Brain microvascular endothelial cell (primary cell): Measurements from ENCODE around the gene VWC2.

Source experiments
- DNase-seq: peaks from one replicate; pipeline ENCODE4 v3.0.0-alpha.2; 2020
- H3K27ac ChIP-seq: fragments of 250-450 bp; sonication (Bioruptor Pico); 2 replicates; pipeline ENCODE4 v1.5.1; 2020; ENCODE audit warnings: mild to moderate bottlenecking, moderate library complexity
- H3K27me3 ChIP-seq: fragments of 250-450 bp; sonication (Bioruptor Pico); replicated peaks from 2 replicates; pipeline ENCODE4 v1.5.1; 2020; ENCODE audit warnings: mild to moderate bottlenecking
- H3K36me3 ChIP-seq: fragments of 250-450 bp; sonication (Bioruptor Pico); replicated peaks from 2 replicates; pipeline ENCODE4 v1.5.1; 2020; ENCODE audit warnings: mild to moderate bottlenecking
- H3K4me3 ChIP-seq: 2 replicates; pipeline ENCODE4 v1.5.1; 2011; ENCODE audit warnings: low read depth, mild to moderate bottlenecking, control low read depth, low read length, moderate library complexity
- in situ Hi-C: cut with HindIII; loops from 2 replicates; pipeline ENCODE4 v1.10.0; 2017; ENCODE audit warnings: low sequenced_read_pairs, low pct_ligation_motif_present
- TF ChIP-seq, protein P1 (sequence below): IDR thresholded peaks from 2 replicates; pipeline ENCODE4 v1.5.1; 2011; ENCODE audit warnings: low read depth, mild to moderate bottlenecking, moderate library complexity, low read length, control low read depth, inconsistent platforms; ENCODE audit errors: missing control alignments

The VWC2 gene

GRCh38 chr7:49773218-49773935 is at the start of gene VWC2:
VWC2 (plus strand) TSS chr7:49773638; CDS start chr7:49775436, 1,798 bp downstream.
- DNase-seq, result no peak
- no peak within 1 kb of the TSS for H3K4me3 ChIP-seq
- H3K27ac ChIP-seq, result no peak within 1 kb of the TSS
- in situ Hi-C loops, result no loop called here
- TF ChIP-seq, protein P1, sequence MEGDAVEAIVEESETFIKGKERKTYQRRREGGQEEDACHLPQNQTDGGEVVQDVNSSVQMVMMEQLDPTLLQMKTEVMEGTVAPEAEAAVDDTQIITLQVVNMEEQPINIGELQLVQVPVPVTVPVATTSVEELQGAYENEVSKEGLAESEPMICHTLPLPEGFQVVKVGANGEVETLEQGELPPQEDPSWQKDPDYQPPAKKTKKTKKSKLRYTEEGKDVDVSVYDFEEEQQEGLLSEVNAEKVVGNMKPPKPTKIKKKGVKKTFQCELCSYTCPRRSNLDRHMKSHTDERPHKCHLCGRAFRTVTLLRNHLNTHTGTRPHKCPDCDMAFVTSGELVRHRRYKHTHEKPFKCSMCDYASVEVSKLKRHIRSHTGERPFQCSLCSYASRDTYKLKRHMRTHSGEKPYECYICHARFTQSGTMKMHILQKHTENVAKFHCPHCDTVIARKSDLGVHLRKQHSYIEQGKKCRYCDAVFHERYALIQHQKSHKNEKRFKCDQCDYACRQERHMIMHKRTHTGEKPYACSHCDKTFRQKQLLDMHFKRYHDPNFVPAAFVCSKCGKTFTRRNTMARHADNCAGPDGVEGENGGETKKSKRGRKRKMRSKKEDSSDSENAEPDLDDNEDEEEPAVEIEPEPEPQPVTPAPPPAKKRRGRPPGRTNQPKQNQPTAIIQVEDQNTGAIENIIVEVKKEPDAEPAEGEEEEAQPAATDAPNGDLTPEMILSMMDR, result no peak
- no peaks in the 10 kb centered on the region for H3K36me3 ChIP-seq
- peaks cover 42% of the 10 kb centered on the region for H3K27me3 ChIP-seq

- TF ChIP-seq, protein P1, result no peak
- in situ Hi-C loops, result no loop called here
- no peak overlapping the region for H3K4me3 ChIP-seq
- no peak for DNase-seq
- no peaks in the 10 kb centered on the region for H3K27me3 ChIP-seq
- no peaks in the 10 kb centered on the region for H3K36me3 ChIP-seq
- H3K27ac ChIP-seq, result no peak overlapping the region
These were observed 49.4 kb upstream of the VWC2 start for GRCh38 chr7:49724071-49724470.

DNA sequence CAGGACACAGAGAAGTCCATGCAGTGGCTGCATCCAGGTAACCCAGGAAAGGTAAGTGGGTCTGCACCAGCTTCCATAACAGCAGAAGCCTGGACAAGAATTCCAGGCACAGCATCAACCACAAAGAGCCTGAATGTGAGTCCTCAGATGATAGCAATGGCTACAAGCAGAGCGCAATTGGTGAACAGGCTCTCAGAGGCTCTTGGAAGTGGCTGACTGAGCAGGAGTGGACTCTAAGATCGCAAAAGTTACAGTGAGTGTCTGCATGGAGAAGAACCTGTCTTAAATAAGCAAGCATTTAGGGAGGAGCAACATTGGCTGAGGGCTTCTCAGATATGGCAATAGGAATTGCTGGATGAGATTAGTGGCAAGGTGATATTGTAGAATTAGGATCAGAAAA is 41.6 kb upstream of the VWC2 start:
- DNase-seq, result no peak
- in situ Hi-C loops, result no loop called here
- Histone ChIP-seq H3K27me3 (no peaks in the 10 kb centered on the region), H3K36me3 (no peaks in the 10 kb centered on the region), H3K4me3 (no peak overlapping the region), H3K27ac (no peak overlapping the region)
- TF ChIP-seq, protein P1, result no peak

DNA sequence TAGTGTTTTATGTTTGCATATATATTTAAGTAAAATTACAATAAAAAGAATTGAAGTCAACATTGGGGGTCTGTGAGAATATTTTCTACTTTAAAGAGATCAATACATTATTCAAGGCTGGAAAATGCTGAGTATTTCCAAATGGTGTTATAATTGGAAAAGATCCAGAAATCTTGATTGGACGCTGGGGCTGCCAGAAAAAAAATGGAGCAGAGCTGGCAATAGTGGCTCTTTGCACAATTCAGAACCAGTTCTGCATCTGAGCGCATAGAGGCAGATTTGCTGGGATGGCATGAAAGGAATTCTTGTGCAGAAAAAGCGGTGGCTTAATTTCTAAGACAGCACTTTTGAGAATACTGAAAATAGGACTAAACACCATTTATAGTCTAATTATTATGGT is 10.8 kb upstream of the VWC2 start:
- no peaks in the 10 kb centered on the region for H3K27me3 ChIP-seq
- H3K36me3 ChIP-seq, result no peaks in the 10 kb centered on the region
- no peak overlapping the region for H3K27ac ChIP-seq
- H3K4me3 ChIP-seq, result no peak overlapping the region
- TF ChIP-seq, protein P1, result no peak
- no peak for DNase-seq
- in situ Hi-C loops, result no loop called here

GRCh38 chr7:49763791-49764190 is 9.6 kb upstream of the VWC2 start:
- TF ChIP-seq, protein P1, result no peak
- no peak for DNase-seq
- Histone ChIP-seq H3K4me3 (no peak overlapping the region), H3K27me3 (no peaks in the 10 kb centered on the region), H3K27ac (no peak overlapping the region), H3K36me3 (no peaks in the 10 kb centered on the region)
- in situ Hi-C loops, result no loop called here

GRCh38 chr7:49766966-49767365 is 6.5 kb upstream of the VWC2 start:
- DNase-seq, result no peak
- Histone ChIP-seq H3K36me3 (no peaks in the 10 kb centered on the region), H3K4me3 (no peak overlapping the region), H3K27me3 (no peaks in the 10 kb centered on the region), H3K27ac (no peak overlapping the region)
- in situ Hi-C loops, result no loop called here
- TF ChIP-seq, protein P1, result no peak
